Activated CD8-positive, alpha-beta memory T cell treated with anti-CD3 and anti-CD28 coated beads for 48 hours (primary cell): ENCODE results near the gene U2AF2.
A peak's percentile ranks its signal among the peaks of the same experiment; 100 is the strongest.
"Not testable (repeated sequence)": the region's sequence is repeated elsewhere in the genome, so short reads cannot be mapped to it uniquely, and the experiment has no call there.

Experiments used
- DNase-seq, 3 experiments: peaks; one replicate each; pipeline ENCODE4 v3.0.0-alpha.2; 2020; ENCODE audit warnings: low read depth in 2 of 3, low spot score in 2 of 3

U2AF2 gene

GRCh38 chr19:55703790-55704215 is 49.0 kb downstream of the U2AF2 start:
- peak in 2 of 3 experiments; percentile 32 to 41 for DNase-seq

DNA sequence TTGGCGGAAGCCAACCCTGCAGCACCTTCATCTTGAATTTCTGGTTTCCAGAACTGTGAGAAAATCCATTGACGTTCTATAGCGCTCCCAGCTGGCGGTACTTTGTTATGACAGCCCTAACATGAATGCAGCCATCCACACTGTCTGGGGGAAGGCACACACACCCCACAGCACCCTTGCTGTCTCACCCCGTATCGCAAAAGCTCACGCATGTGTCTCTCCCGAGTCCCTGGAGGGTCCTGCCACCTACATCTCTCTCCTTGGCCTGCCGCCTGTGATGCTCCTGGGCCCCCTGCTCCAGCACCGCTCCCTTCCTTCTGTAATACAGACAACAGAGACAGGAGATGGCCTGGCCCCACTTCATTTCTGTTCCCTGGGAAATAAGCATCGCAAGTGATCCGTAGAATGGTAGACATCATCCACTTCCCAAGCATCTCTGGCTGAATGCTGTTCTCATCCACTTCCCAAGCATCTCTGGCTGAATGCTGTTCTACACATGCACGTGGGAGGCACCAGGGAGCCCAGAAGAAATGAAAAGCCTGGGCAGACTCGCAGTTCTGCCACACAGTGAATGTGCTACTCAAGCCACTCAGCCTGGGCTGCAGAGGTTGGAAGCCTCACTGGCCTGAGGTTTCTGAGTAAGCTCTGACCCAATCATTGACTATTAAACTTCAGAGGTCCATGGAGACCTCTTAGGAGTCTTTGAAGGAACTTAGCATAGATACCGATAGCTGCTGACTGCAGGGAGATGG is 49.8 kb downstream of the U2AF2 start:
- DNase-seq: no peak

GRCh38 chr19:55705972-55706371 is 51.1 kb downstream of the U2AF2 start:
- no peak for DNase-seq

DNA sequence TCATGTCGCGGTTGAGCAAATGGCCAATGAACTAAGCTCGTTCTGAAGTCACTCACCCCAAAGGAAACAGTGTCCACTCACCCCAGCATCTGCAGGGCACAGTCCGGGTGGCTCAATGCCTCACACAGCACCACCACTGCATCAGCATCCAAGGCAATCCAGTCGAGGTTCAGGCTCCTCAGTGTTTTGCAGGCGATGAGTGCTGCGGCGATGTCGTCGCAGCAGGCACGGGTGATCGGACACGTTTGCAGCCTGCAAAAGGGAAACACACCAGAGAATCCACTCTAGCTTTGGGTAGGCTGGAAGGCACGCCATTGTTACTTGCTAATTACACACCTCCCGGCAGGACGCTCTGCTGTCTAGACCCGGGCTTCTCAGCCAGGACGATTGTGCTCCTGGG is 56.9 kb downstream of the U2AF2 start:
- no peak for DNase-seq

GRCh38 chr19:55712804-55713631 is 58.2 kb downstream of the U2AF2 start:
- DNase-seq: no peak

- DNase-seq: no peak
Observed at GRCh38 chr19:55716531-55716930, 61.7 kb downstream of the U2AF2 start.

GRCh38 chr19:55717251-55717650 is 62.4 kb downstream of the U2AF2 start:
- no peak for DNase-seq

DNA sequence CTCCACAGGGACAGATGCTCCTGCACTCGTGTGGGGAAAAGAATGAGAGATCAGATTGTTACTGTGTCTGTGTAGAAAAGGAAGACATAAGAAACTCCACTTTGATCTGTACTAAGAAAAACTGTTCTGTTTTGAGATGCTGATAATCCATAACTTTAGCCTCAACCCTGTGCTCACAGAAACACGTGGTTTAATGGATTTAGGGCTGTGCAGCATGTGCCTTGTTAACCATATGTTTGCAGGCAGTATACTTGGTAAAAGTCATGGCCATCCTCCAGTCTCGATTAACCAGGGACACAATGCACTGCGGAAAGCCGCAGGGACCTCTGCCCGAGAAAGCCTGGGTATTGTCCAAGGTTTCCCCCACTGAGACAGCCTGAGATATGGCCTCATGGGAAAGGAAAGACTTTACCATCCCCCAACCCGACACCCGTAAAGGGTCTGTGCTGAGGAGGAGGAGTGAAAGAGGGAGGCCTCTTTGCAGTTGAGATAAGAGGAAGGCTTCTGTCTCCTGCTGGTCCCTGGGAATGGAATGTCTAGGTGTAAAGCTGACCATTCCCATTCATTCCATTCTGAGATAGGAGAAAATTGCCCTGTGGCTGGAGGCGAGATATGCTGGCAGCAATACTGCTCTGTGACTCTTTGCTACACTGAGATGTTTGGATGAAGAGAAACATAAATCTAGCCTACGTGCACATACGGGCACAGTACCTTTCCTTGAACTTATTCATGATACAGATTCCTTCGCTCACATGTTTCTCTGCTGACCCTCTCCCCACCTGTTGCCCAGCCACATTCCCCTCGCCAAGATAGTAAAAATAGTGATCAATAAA is 63.3 kb downstream of the U2AF2 start:
- not testable (repeated sequence) for DNase-seq

DNA sequence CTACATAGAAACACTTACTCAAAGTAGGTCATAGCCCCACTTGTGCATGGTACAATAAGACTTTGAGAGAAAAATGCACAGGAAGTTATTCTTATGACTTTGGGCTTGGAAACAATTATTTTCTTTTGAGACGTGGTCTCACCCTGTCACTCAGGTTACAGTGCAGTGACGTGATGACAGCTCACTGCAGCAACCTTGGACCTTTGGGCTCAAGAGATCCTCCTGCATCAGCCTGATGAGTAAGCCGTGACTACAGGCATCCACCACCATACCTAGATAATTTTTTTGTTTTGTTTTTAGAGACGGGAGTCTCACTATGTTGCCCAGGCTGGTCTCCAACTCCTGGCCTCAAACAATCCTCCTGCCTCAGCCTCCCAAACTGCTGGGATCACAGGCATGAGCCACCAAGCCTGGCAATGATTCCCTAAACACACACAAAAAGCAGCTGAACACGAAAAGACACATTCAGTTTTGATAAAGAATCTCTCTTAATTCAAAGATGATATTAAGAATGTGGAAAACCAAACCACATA is 65.4 kb downstream of the U2AF2 start:
- no peak for DNase-seq

DNA sequence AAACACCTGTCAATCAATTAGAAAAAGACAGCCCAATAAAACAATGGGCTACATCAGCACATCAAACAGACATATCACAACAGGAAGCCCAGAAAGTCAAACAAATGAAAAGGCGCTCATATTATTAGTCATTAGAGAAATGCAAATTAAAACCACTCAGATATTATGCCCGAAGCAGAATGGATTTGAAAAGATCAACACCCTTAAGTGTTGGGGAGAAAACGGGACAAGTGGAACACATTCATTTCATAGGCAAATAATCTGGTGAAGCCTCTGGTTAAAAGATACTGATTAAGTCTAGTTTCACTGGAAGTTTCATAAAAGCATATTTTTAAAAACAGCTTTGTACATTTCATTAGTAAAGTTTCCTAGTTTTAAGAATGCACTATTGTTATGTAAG is 66.0 kb downstream of the U2AF2 start:
- DNase-seq: no peak

- no peak for DNase-seq
Observed at GRCh38 chr19:55723491-55723890, 68.7 kb downstream of the U2AF2 start.
